Muscle of leg (tissue), 11 donors: ENCODE results near the gene RAD50. TPM values are rescaled to one million over a fixed set of nuclear protein-coding genes. Genes with fewer than 3 reads are reported as not detected.
"Not testable (repeated sequence)": the region's sequence is repeated elsewhere in the genome, so short reads cannot be mapped to it uniquely, and the experiment has no call there.

Experiments used
- DNase-seq: peaks from one replicate; pipeline ENCODE4 v3.0.0; 2013
- H3K27ac ChIP-seq: one replicate; pipeline ENCODE4 v1.5.1; 2013; ENCODE audit warnings: mild to moderate bottlenecking, low read length, control low read depth
- H3K27me3 ChIP-seq: one replicate; pipeline ENCODE4 v1.6.1; 2013; ENCODE audit warnings: low read length; ENCODE audit not compliant: control insufficient read depth, insufficient read depth
- H3K36me3 ChIP-seq: one replicate; pipeline ENCODE4 v1.6.1; 2013; ENCODE audit warnings: low read length; ENCODE audit not compliant: control insufficient read depth, insufficient read depth
- H3K4me1 ChIP-seq: one replicate; pipeline ENCODE4 v1.6.1; 2013; ENCODE audit warnings: low read length; ENCODE audit not compliant: control insufficient read depth, insufficient read depth
- H3K4me3 ChIP-seq: one replicate; pipeline ENCODE4 v1.5.1; 2013; ENCODE audit warnings: low read length, control low read depth
- H3K9me3 ChIP-seq: replicated peaks from 2 replicates; pipeline ENCODE4 v1.6.1; 2013; ENCODE audit warnings: low read depth, low read length; ENCODE audit not compliant: control insufficient read depth
- WGBS: methylation state at CpG from one replicate; pipeline ENCODE4 v1.1.5; 2013; ENCODE audit warnings: missing lambda C conversion rate; ENCODE audit not compliant: insufficient coverage; 5-methylcytosine and 5-hydroxymethylcytosine counted together
- polyA plus RNA-seq, 8 donors: library from polyadenylated mRNA; unstranded; fragments of 120-200 nt; gene quantifications; one replicate each; pipeline versions ENCODE4 v1.2.1 to v1.2.3, GENCODE V29; 2013; ENCODE audit warnings: inconsistent platforms in 1 of 8, low replicate concordance in 1 of 8; ENCODE audit not compliant: insufficient read length in 8 of 8, insufficient read depth in 1 of 8
- total RNA-seq: library from RNA; stranded (reverse); fragments of 120-200 nt; gene quantifications from one replicate; pipeline ENCODE4 v1.2.4, GENCODE V29; 2013

RAD50 gene
- total and polyA plus RNA-seq, 9 donors: 14.1 to 29.1 (median 22.1) TPM

GRCh38 chr5:132528866-132529634 is 27.7 kb upstream of the RAD50 start:
- no peak for DNase-seq
- no peak overlapping the region for H3K27ac ChIP-seq
- no peaks in the 10 kb centered on the region for H3K9me3 ChIP-seq
- H3K27me3 ChIP-seq: peaks cover 5% of the 10 kb centered on the region
- 89% methylated on average over 3 of the region's 6 CpGs for WGBS
- H3K36me3 ChIP-seq: no peaks in the 10 kb centered on the region
- peaks cover 2% of the 10 kb centered on the region for H3K4me1 ChIP-seq
- no peak overlapping the region for H3K4me3 ChIP-seq

- Histone ChIP-seq H3K27me3 (peaks cover 5% of the 10 kb centered on the region), H3K4me1 (peaks cover 2% of the 10 kb centered on the region), H3K4me3 (no peak overlapping the region), H3K9me3 (no peaks in the 10 kb centered on the region), H3K27ac (no peak overlapping the region), H3K36me3 (no peaks in the 10 kb centered on the region)
- WGBS: no CpG with 5 or more reads among the region's 4 CpGs
- DNase-seq: no peak
These were observed 25.8 kb upstream of the RAD50 start for GRCh38 chr5:132530946-132531345.

GRCh38 chr5:132539716-132540115 is 17.1 kb upstream of the RAD50 start:
- H3K27me3 ChIP-seq: no peaks in the 10 kb centered on the region
- no peaks in the 10 kb centered on the region for H3K36me3 ChIP-seq
- DNase-seq: no peak
- WGBS: 57% methylated on average over 4 of the region's 4 CpGs
- H3K4me3 ChIP-seq: no peak overlapping the region
- no peak overlapping the region for H3K27ac ChIP-seq
- no peaks in the 10 kb centered on the region for H3K9me3 ChIP-seq
- H3K4me1 ChIP-seq: no peaks in the 10 kb centered on the region

GRCh38 chr5:132540149-132540548 is 16.6 kb upstream of the RAD50 start:
- WGBS: 88% methylated on average over 4 of the region's 5 CpGs
- no peak for DNase-seq
- no peak overlapping the region for H3K27ac ChIP-seq
- no peaks in the 10 kb centered on the region for H3K4me1 ChIP-seq
- no peak overlapping the region for H3K4me3 ChIP-seq
- no peaks in the 10 kb centered on the region for H3K36me3 ChIP-seq
- H3K9me3 ChIP-seq: no peaks in the 10 kb centered on the region
- no peaks in the 10 kb centered on the region for H3K27me3 ChIP-seq

- Histone ChIP-seq H3K9me3 (no peaks in the 10 kb centered on the region), H3K4me3 (no peak overlapping the region), H3K36me3 (no peaks in the 10 kb centered on the region), H3K27me3 (peaks cover 2% of the 10 kb centered on the region), H3K27ac (no peak overlapping the region), H3K4me1 (no peaks in the 10 kb centered on the region)
- 100% methylated on average over 2 of the region's 4 CpGs for WGBS
- no peak for DNase-seq
These were observed 16.0 kb upstream of the RAD50 start for GRCh38 chr5:132540764-132541163.

GRCh38 chr5:132543472-132544201 is 13.1 kb upstream of the RAD50 start, which contains the start of gene IL5:
IL5 (minus strand) TSS chr5:132543522; CDS start chr5:132543478, 44 bp downstream.
- WGBS: 85% methylated on average over 3 of the region's 7 CpGs
- no peaks in the 10 kb centered on the region for H3K36me3 ChIP-seq

GRCh38 chr5:132546108-132546507 is 10.7 kb upstream of the RAD50 start:
- Histone ChIP-seq H3K27me3 (peaks cover 2% of the 10 kb centered on the region), H3K9me3 (no peaks in the 10 kb centered on the region), H3K4me1 (no peaks in the 10 kb centered on the region), H3K36me3 (no peaks in the 10 kb centered on the region), H3K4me3 (no peak overlapping the region), H3K27ac (no peak overlapping the region)
- WGBS: no CpG with 5 or more reads among the region's 2 CpGs
- DNase-seq: no peak

More at GRCh38 chr5:132543472-132544201, 13.1 kb upstream of the RAD50 start, which contains the start of gene IL5:
- H3K27ac ChIP-seq: no peak within 1 kb of the TSS
- H3K9me3 ChIP-seq: no peaks in the 10 kb centered on the region
- H3K4me3 ChIP-seq: no peak within 1 kb of the TSS
- H3K4me1 ChIP-seq: no peaks in the 10 kb centered on the region
- H3K27me3 ChIP-seq: peaks cover 2% of the 10 kb centered on the region
- DNase-seq: no peak

- H3K9me3 ChIP-seq: no peaks in the 10 kb centered on the region
- H3K27me3 ChIP-seq: peaks cover 2% of the 10 kb centered on the region
- no peaks in the 10 kb centered on the region for H3K36me3 ChIP-seq
- no peak overlapping the region for H3K4me3 ChIP-seq
- DNase-seq: no peak
- WGBS: 83% methylated on average over 1 of the region's 2 CpGs
- H3K4me1 ChIP-seq: no peaks in the 10 kb centered on the region
- H3K27ac ChIP-seq: no peak overlapping the region
These were observed 9.5 kb upstream of the RAD50 start for GRCh38 chr5:132547269-132547668.

- H3K36me3 ChIP-seq, H3K27me3 ChIP-seq, H3K4me3 ChIP-seq, H3K9me3 ChIP-seq, DNase-seq, H3K27ac ChIP-seq, H3K4me1 ChIP-seq: not testable (repeated sequence)
- 95% methylated on average over 3 of the region's 7 CpGs for WGBS
These were observed 7.9 kb upstream of the RAD50 start for GRCh38 chr5:132548834-132549233.

- Histone ChIP-seq H3K4me3 (no peak overlapping the region), H3K36me3 (no peaks in the 10 kb centered on the region), H3K4me1 (no peaks in the 10 kb centered on the region), H3K9me3 (no peaks in the 10 kb centered on the region), H3K27me3 (peaks cover 2% of the 10 kb centered on the region), H3K27ac (no peak overlapping the region)
- no peak for DNase-seq
- no CpG with 5 or more reads among the region's 2 CpGs for WGBS
These were observed 7.2 kb upstream of the RAD50 start for GRCh38 chr5:132549576-132549975.
